DND-41 (cell line): ENCODE measurements around the gene CNTLN.

Experiments used
- CTCF ChIP-seq: IDR thresholded peaks from 2 replicates; pipeline ENCODE4 v1.5.1; 2012; ENCODE audit warnings: borderline replicate concordance, low read length, moderate library complexity, mild to moderate bottlenecking; ENCODE audit not compliant: poor library complexity, severe bottlenecking; ENCODE audit errors: extremely low read depth
- EZH2 ChIP-seq: IDR thresholded peaks from 3 replicates; pipeline ENCODE4 v1.6.1; 2012; ENCODE audit warnings: borderline replicate concordance, low read depth, mild to moderate bottlenecking, moderate library complexity, low read length, inconsistent platforms; ENCODE audit not compliant: severe bottlenecking

- TF ChIP-seq EZH2 (no peak), CTCF (no peak)
These were observed 290.5 kb downstream of the CNTLN start for GRCh38 chr9:17425384-17425783.
